Suppressor macrophage treated with lipopolysaccharide for 1 hour (primary cell): Measurements from ENCODE around the gene JPH3.
"Not testable (repeated sequence)": the region's sequence is repeated elsewhere in the genome, so short reads cannot be mapped to it uniquely, and the experiment has no call there.

ENCODE experiments used
- DNase-seq, 3 donors: peaks; one replicate each; pipeline ENCODE4 v3.0.0-alpha.2; 2020 to 2022

The JPH3 gene

GRCh38 chr16:87656328-87656727 lies 54.0 kb downstream of the JPH3 start:
- no peak for DNase-seq

DNA sequence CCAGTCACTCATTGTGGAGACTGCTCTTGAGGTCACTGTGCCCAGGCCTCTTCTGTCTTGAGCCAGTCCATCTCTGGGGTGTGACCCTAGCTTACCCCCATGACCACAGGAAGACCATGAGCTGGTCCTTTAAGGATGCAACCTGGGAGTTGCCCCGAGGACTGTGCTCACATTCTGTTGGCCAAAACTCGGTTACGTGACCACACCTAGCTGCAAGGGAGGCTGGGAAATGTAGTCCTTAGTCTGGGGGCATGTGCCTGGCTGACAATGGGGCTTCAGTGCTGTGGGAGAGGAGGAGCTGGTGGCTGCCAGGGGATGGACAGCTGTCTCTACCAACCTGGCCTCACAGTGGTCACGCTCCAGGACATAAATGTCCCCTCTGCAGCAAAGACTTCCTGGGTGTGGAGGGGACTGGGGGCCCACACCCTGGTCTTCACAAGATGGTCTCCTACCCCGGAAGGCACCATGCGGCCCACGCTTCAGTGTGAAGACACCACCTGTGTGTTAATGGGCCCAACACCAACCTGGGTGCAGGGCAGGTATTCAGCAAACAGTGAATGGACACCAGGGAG lies 55.4 kb downstream of the JPH3 start:
- DNase-seq: peak in 1 of 3 donors; percentile 34

DNA sequence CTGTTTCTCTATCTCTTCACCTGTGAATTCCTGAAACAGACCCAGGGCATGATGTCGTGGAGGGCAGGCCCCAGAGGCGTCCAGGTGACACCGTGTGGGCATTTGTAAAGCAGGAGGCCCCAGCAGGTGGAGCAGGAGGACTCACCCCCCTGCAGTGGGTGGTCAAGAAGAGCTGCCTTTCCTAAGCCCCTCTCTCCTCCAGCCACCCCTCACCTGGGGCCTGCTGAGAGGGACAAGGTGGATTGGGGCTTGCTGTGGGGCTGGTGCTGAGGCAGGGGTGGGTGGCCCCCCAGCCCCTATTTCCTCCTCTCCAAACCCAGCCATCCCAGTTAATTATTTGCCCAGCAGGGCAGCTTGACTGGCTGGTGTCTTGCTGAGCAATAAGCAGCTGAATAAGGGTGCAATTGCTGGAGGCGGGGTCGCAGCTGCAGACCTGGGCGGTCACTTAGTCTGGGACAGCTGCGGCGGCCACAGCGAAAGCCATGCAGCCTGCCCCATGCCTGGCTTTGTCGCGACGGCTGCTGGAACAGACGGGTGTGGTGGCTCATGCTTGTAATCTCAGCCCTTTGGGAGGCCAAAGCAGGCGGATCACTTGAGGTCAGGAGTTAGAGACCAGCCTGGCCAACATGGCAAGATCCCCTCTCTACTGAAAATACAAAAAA lies 56.4 kb downstream of the JPH3 start:
- no peak for DNase-seq

- peak; percentile 75 to 88 (median 87) for DNase-seq
Measured at GRCh38 chr16:87661561-87661960, 59.3 kb downstream of the JPH3 start.

DNA sequence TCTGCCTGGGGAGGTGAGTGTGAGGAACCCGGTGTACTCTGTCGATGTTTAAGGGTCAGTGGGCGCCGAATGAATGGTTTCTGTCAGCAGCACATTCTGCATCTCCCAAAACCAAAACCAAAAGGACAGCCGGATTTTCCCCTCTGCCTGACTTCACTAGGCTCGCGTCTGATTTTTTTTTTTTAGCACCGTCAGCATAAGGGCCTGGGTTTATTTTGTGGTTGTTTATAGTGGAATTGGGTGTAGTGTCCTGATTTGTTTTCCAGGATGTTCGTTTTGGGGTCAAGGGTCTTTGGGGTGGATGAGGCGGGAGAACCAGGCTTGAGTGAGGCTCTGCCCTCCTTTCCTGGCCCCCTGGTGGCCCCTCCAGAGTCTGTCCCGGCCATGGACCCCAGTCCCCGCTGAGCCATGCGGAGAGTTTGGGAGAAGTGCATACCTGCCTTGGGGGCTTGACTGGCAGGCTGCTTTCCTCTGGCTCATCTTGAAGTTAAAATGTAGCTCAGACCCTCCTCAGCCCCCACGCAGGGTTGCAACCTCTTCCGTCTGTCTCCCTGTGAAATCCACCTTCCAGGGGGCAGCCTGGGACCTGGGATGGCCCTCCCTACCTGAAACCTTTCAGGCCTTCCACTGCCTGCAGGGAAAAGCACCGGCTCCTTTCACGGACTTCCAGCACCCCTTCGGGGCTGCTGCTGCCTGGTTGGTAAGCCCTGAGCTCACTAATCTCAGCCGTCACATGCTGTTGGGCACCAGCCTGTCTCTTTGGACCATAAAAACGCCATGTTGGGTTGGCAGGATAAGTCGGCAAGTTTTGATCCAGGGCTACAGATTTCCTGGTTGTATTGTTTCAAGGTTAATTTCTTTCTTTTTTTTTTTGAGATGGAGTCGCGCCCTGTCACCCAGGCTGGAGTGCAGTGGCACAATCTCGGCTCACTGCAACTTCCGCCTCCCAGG lies 60.2 kb downstream of the JPH3 start:
- DNase-seq: no peak

- DNase-seq: no peak
Measured at GRCh38 chr16:87664792-87665191, 62.5 kb downstream of the JPH3 start.

GRCh38 chr16:87665193-87665592 lies 62.9 kb downstream of the JPH3 start:
- DNase-seq: no peak

GRCh38 chr16:87666919-87667318 lies 64.6 kb downstream of the JPH3 start:
- DNase-seq: no peak

- no peak for DNase-seq
Measured at GRCh38 chr16:87667443-87667842, 65.1 kb downstream of the JPH3 start.

DNA sequence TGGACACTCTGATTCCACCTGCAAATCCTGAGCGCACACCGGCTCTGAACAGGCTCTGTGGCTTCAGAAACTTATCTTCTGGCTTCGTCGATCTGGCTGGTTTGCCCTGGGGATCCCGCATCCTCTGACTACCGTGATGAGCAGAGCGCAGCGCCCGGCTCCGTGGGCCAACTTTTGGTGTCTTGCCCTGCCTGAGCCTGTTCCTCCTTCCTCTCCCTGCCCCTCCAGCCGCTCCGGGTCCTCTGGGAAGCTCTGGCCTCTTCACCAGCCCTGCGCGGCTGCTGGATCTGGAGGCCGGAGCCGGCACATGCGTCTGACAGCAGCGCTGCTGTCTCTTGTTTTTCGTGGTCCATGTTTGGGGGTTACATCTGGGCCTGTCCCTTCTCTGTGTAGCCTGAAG lies 65.6 kb downstream of the JPH3 start:
- no peak for DNase-seq

DNA sequence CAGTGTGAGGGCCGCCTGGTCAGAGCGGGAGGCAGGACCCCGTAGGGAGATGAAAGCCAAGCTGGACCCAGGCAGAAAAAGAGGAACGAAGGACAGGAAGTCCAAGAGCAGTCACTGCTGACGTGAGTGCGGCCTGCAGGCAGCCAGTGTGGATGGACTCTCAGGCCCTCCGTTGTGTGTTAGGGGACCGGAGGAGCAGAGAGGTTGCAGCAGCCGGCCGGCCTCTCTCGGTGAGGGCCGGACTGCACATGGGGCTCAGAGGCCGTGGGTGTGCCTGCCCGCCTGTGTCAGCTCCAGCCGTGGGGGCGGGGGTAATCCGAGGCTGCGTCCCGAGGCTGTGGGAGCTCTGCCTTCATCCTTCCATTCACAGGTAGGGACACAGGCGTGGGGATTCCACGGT lies 67.4 kb downstream of the JPH3 start:
- peak in 2 of 3 donors; percentile 12 to 18 for DNase-seq

GRCh38 chr16:87671221-87671620 lies 68.9 kb downstream of the JPH3 start:
- no peak for DNase-seq

GRCh38 chr16:87671715-87672270 lies 69.5 kb downstream of the JPH3 start:
- DNase-seq: no peak

DNA sequence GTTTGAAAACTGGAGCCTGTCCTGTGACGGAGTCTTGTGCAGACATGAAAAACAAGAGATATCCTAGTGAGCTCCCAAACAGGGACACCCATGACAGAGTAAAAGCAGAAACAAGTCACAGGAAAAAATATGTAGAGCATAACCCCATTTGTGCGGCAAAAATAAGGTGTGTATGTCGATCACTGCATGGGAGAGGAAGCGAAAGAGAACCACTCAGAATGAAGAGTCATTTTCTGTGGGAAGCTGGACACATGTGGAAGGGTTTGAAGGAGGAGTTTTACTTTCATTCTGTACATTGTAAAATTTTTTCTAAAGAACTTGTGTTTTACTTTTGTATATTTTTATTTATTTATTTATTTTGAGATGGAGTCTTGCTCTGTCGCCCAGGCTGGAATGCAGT lies 72.1 kb downstream of the JPH3 start:
- peak; percentile 44 to 63 (median 59) for DNase-seq

- DNase-seq: no peak
Measured at GRCh38 chr16:87675111-87675719, 72.9 kb downstream of the JPH3 start.

- no peak for DNase-seq
Measured at GRCh38 chr16:87677830-87678229, 75.5 kb downstream of the JPH3 start.

GRCh38 chr16:87678618-87679017 lies 76.3 kb downstream of the JPH3 start:
- no peak for DNase-seq

GRCh38 chr16:87679593-87680271 lies 77.4 kb downstream of the JPH3 start:
- DNase-seq: no peak

DNA sequence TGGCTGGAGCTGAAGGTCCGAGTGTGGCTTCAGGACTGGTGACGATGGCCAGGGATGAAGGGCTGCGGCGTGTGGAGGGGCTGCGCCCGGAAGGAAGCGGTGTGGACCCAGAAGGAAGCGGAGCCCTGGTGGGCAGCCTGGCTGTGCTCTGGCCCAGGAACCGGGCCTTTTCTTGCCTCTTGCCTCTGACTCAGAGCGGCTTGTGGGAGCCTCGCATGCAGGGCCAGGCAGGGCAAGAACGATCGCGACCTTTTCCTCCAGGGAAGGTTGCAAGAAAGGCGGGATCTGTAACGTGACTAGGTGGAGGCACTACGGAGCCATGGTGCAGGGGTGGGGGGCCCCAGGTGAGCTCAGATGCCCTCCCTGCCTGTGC lies 78.0 kb downstream of the JPH3 start:
- DNase-seq: no peak

DNA sequence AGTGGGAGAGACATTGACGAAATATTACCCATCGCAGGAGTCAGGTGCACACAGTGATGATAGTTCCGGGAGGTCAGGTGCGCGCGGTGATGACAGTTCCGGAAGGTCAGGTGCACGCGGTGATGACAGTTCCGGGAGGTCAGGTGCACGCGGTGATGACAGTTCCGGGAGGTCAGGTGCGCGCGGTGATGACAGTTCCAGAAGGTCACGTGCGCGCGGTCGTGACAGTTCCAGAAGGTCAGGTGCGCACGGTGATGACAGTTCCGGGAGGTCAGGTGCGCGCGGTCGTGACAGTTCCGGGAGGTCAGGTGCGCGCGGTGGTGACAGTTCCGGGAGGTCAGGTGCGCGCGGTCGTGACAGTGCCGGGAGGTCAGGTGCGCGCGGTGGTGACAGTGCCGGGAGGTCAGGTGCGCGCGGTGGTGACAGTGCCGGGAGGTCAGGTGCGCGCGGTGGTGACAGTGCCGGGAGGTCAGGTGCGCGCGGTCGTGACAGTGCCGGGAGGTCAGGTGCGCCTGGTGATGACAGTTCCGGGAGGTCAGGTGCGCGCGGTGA lies 78.8 kb downstream of the JPH3 start:
- not testable (repeated sequence) for DNase-seq

GRCh38 chr16:87681981-87682570 lies 79.8 kb downstream of the JPH3 start:
- DNase-seq: peak; percentile 69 to 78 (median 74)
